HCT116 (cell line): Measurements from ENCODE around the gene TMCC1. TPM values are rescaled to one million over a fixed set of nuclear protein-coding genes. Genes with fewer than 3 reads are reported as not detected.

Source experiments
- ATAC-seq: fragments of 200-7000 bp; cut with Tn5 transposase; 2 replicates; pipeline ENCODE4 v1.9.1; 2020; ENCODE audit warnings: mild to moderate bottlenecking, moderate library complexity
- BruUV-seq: library from RNA; stranded (reverse); fragments of 400-500 nt; replicated peaks from 2 replicates; lab custom pipeline; 2021; lab: Mats Ljungman, UMichigan
- CTCF ChIA-PET: fragments of 300-600 bp; sonication (Branson Sonifier 250); formaldehyde crosslinking; loops from one replicate; lab custom pipeline; 2021; ENCODE audit warnings: antibody characterized with exemption; lab: Charles Lee
- POLR2A ChIA-PET: fragments of 300-600, 350-600 bp; sonication (Branson Sonifier 250); formaldehyde crosslinking; loops from one replicate; lab custom pipeline; 2021; ENCODE audit warnings: antibody characterized with exemption; lab: Charles Lee
- RAD21 ChIA-PET, 2 experiments: fragments of 300-600 bp; sonication (Branson Sonifier 250); formaldehyde crosslinking; loops; one replicate each; lab custom pipeline; 2023; ENCODE audit warnings: low total read pairs in 2 of 2; ENCODE audit not compliant: uncharacterized antibody in 2 of 2, unreplicated experiment in 2 of 2, low non-redundant PET in 1 of 2; lab: Charles Lee
- DNase-seq: peaks from one replicate; pipeline ENCODE4 v3.0.0-alpha.2; 2010; ENCODE audit warnings: low read depth, low spot score
- H2AFZ ChIP-seq: fragments of 200-600 bp; shearing (Covaris generic), sonication (generic); 2 replicates; pipeline ENCODE4 v1.6.1; 2017; ENCODE audit warnings: low read depth, mixed run types, mixed read lengths, antibody characterized with exemption, low read length; ENCODE audit not compliant: poor library complexity, severe bottlenecking
- H3K27ac ChIP-seq: 2 replicates; pipeline ENCODE4 v1.5.1; 2012; ENCODE audit warnings: low read depth, low read length
- H3K27me3 ChIP-seq: fragments of 200-600 bp; sonication (generic); 2 replicates; pipeline ENCODE4 v1.6.1; 2016; ENCODE audit warnings: mixed run types, low read length, mixed read lengths; ENCODE audit not compliant: insufficient read depth
- H3K36me3 ChIP-seq, 2 experiments: fragments of 200-500 bp in 1 of 2; fragments of 200-600 bp in 1 of 2; sonication (Bioruptor generic) in 1 of 2; sonication (generic) in 1 of 2; 2 replicates each; pipeline versions ENCODE4 v1.5.1 to v1.6.1; 2014 to 2016; ENCODE audit warnings: low read length in 2 of 2, inconsistent platforms in 1 of 2, mixed read lengths in 1 of 2, mixed run types in 1 of 2; ENCODE audit not compliant: insufficient read depth in 2 of 2, control insufficient read depth in 1 of 2
- H3K4me1 ChIP-seq, 2 experiments: fragments of 200-600 bp in 1 of 2; sonication (generic) in 1 of 2; 2 replicates each; pipeline versions ENCODE4 v1.5.1 to v1.6.1; 2012 to 2017; ENCODE audit warnings: low read length in 2 of 2, inconsistent platforms in 1 of 2, mild to moderate bottlenecking in 1 of 2, mixed read lengths in 1 of 2, mixed run types in 1 of 2, moderate library complexity in 1 of 2; ENCODE audit not compliant: insufficient read depth in 2 of 2, control insufficient read depth in 1 of 2
- H3K4me2 ChIP-seq: fragments of 200-600 bp; sonication (generic); 2 replicates; pipeline ENCODE4 v1.6.1; 2017; ENCODE audit warnings: mixed run types, low read length, mixed read lengths
- H3K4me3 ChIP-seq, 2 experiments: fragments of 200-600 bp in 1 of 2; sonication (generic) in 1 of 2; replicated peaks in 1 of 2; 2 replicates each; pipeline ENCODE4 v1.5.1; 2011 to 2016; ENCODE audit warnings: low read length in 2 of 2, control low read depth in 1 of 2, low read depth in 1 of 2, mild to moderate bottlenecking in 1 of 2, mixed read lengths in 1 of 2, mixed run types in 1 of 2
- H3K79me2 ChIP-seq: fragments of 200-600 bp; sonication (generic); 2 replicates; pipeline ENCODE4 v1.6.1; 2017; ENCODE audit warnings: mild to moderate bottlenecking, mixed run types, low read length, moderate library complexity, mixed read lengths; ENCODE audit not compliant: insufficient read depth
- H3K9ac ChIP-seq: fragments of 200-600 bp; sonication (generic); 2 replicates; pipeline ENCODE4 v1.6.1; 2016; ENCODE audit warnings: low read length, mixed read lengths
- H3K9me2 ChIP-seq: fragments of 200-600 bp; sonication (generic), shearing (Covaris generic); 2 replicates; pipeline ENCODE4 v1.6.1; 2017; ENCODE audit warnings: mixed run types, mild to moderate bottlenecking, moderate library complexity; ENCODE audit not compliant: insufficient read depth
- H3K9me3 ChIP-seq, 2 experiments: fragments of 200-500 bp in 1 of 2; fragments of 200-600 bp in 1 of 2; sonication (Bioruptor generic) in 1 of 2; sonication (generic) in 1 of 2; 2 replicates each; pipeline ENCODE4 v1.6.1; 2014 to 2017; ENCODE audit warnings: low read length in 2 of 2, mixed read lengths in 2 of 2, inconsistent platforms in 1 of 2, low read depth in 1 of 2, mild to moderate bottlenecking in 1 of 2, mixed run types in 1 of 2, moderate library complexity in 1 of 2; ENCODE audit not compliant: control insufficient read depth in 1 of 2, insufficient read depth in 1 of 2
- H4K20me1 ChIP-seq: fragments of 200-600 bp; sonication (generic), shearing (Covaris generic); 2 replicates; pipeline ENCODE4 v1.6.1; 2017; ENCODE audit warnings: mixed run types, mild to moderate bottlenecking, moderate library complexity; ENCODE audit not compliant: insufficient read depth
- ATF3 ChIP-seq: IDR thresholded peaks from 2 replicates; pipeline ENCODE4 v1.6.1; 2012
- EGR1 ChIP-seq: IDR thresholded peaks from 2 replicates; pipeline ENCODE4 v1.6.1; 2012; ENCODE audit warnings: low read depth
- EZH2 ChIP-seq: fragments of 200-600 bp; sonication (generic); IDR thresholded peaks from 2 replicates; pipeline ENCODE4 v1.6.1; 2017; ENCODE audit warnings: antibody characterized with exemption, mixed run types
- EZH2phosphoT487 ChIP-seq: fragments of 200-600 bp; IDR thresholded peaks from 2 replicates; pipeline ENCODE4 v1.6.1; 2018; ENCODE audit warnings: antibody characterized with exemption, borderline replicate concordance
- FOSL1 ChIP-seq: IDR thresholded peaks from 2 replicates; pipeline ENCODE4 v1.6.1; 2012; ENCODE audit warnings: low read depth
- MAX ChIP-seq: IDR thresholded peaks from 2 replicates; pipeline ENCODE4 v1.6.1; 2012
- POLR2A ChIP-seq: IDR thresholded peaks from 2 replicates; pipeline ENCODE4 v1.7.0; 2011; ENCODE audit warnings: borderline replicate concordance; ENCODE audit not compliant: insufficient read depth, insufficient read length; ENCODE audit errors: extremely low read depth
- RAD21 ChIP-seq: IDR thresholded peaks from 2 replicates; pipeline ENCODE4 v1.6.1; 2012; ENCODE audit warnings: low read depth, mild to moderate bottlenecking
- SP1 ChIP-seq: IDR thresholded peaks from 2 replicates; pipeline ENCODE4 v1.6.1; 2012; ENCODE audit warnings: low read depth
- SRF ChIP-seq: IDR thresholded peaks from 2 replicates; pipeline ENCODE4 v1.6.1; 2012; ENCODE audit warnings: low read depth
- TCF7L2 ChIP-seq: IDR thresholded peaks from 2 replicates; pipeline ENCODE4 v1.7.0; 2011; ENCODE audit warnings: borderline replicate concordance, inconsistent platforms; ENCODE audit not compliant: insufficient read depth, insufficient read length; ENCODE audit errors: extremely low read depth
- YY1 ChIP-seq: IDR thresholded peaks from 2 replicates; pipeline ENCODE4 v1.6.1; 2011; ENCODE audit warnings: low read length, low read depth, moderate library complexity, mild to moderate bottlenecking; ENCODE audit not compliant: insufficient replicate concordance; ENCODE audit errors: extremely low read depth
- ZFX ChIP-seq: fragments of 450-650 bp; IDR thresholded peaks from 2 replicates; pipeline ENCODE4 v1.6.1; 2017
- ZNF274 ChIP-seq: fragments of 200-500 bp; sonication (Bioruptor generic); IDR thresholded peaks from 2 replicates; pipeline ENCODE4 v1.6.1; 2014; ENCODE audit warnings: mild to moderate bottlenecking, low read depth, low read length, inconsistent platforms
- intact Hi-C: fragments of 100-400 bp; cut with micrococcal nuclease; formaldehyde crosslinking; loops from 2 replicates; pipeline ENCODE4 v1.10.0; 2022
- total RNA-seq: library from RNA; stranded (reverse); gene quantifications from one replicate; pipeline ENCODE4 v1.2.1, GENCODE V29; 2021; ENCODE audit not compliant: unreplicated experiment

Gene TMCC1
- total RNA-seq, 1 experiment from 2014 or later = 32.5 TPM

DNA sequence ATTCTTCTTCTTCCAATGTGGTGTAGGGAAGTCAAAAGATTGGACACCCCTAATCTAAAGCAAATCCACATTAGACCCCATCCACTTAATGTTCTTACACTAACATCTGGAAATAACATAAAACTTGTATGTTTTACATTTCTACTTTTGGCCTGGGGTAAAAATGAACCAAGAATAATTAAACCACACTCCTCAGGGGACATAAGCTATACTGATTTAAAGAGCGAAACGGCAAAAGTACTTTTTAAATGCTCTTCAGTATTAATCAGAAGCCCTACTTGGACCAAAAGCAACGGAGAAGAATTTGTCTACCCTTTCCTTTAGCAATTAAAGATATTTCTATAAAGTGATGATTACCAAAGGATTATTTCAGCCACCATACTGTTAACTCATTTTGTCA, 123.9 kb downstream of the TMCC1 start (continued):
- no peak for TF ChIP-seq ZNF274

DNA sequence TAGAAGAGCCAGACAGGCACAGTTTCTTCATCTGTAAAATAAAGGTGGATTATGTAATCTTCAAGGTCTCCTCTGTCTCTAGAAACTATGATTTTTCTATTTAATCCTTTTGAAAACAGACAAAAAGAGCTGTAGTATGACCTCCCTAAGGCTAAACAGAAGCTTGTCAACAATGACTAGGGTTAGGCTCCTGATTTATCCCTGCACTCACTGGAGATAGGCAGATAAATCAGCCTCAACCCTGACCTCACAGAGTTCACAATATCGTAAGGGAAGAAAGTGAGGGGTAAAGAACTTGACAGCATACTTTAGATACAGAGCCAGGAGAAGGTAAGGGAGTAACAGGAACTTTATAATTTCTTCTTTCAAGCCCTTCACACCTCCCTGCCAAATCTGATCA, 124.8 kb downstream of the TMCC1 start:
- CTCF ChIA-PET = no interaction called here
- no peak for DNase-seq

GRCh38 chr3:129766135-129766534, 127.4 kb downstream of the TMCC1 start:
- no peak for ATAC-seq
- Histone ChIP-seq H3K79me2 (no peaks in the 10 kb centered on the region; the same call in 1 of the 2 replicates), H3K4me3 (no peak overlapping the region), H3K27ac (no peak overlapping the region), H3K4me2 (no peak overlapping the region), H3K4me1 (no peaks in the 10 kb centered on the region), H3K36me3 (no peaks in the 10 kb centered on the region), H3K27me3 (no peaks in the 10 kb centered on the region), H3K9me2 (no peaks in the 10 kb centered on the region), H2AFZ (no peak overlapping the region), H4K20me1 (no peaks in the 10 kb centered on the region), H3K9me3 (no peaks in the 10 kb centered on the region), H3K9ac (no peak overlapping the region)
- POLR2A ChIA-PET = no interaction called here
- BruUV-seq = no TSS peak
- TF ChIP-seq FOSL1 (no peak), ZNF274 (no peak), SRF (no peak), ATF3 (no peak), RAD21 (no peak), TCF7L2 (no peak), SP1 (no peak), ZFX (no peak), EZH2phosphoT487 (no peak), POLR2A (no peak), YY1 (no peak), EGR1 (no peak), EZH2 (no peak)
- CTCF ChIA-PET = no interaction called here
- RAD21 ChIA-PET = no interaction called here
- no peak for DNase-seq
- intact Hi-C loops = no loop called here

More for the DNA sequence above, 124.8 kb downstream of the TMCC1 start:
- H2AFZ ChIP-seq = no peak overlapping the region
- no peak overlapping the region for H3K4me3 ChIP-seq
- no peaks in the 10 kb centered on the region for H3K9me3 ChIP-seq
- ChIA-PET RAD21 (no interaction called here), POLR2A (no interaction called here)
- no peaks in the 10 kb centered on the region for H4K20me1 ChIP-seq
- intact Hi-C loops = no loop called here
- no peak overlapping the region for H3K9ac ChIP-seq
- H3K79me2 ChIP-seq = no peaks in the 10 kb centered on the region; the same call in 1 of the 2 replicates
- no peaks in the 10 kb centered on the region for H3K9me2 ChIP-seq
- no peak overlapping the region for H3K4me2 ChIP-seq
- ATAC-seq = no peak
- no peaks in the 10 kb centered on the region for H3K36me3 ChIP-seq
- H3K4me1 ChIP-seq = no peaks in the 10 kb centered on the region
- no TSS peak for BruUV-seq
- no peaks in the 10 kb centered on the region for H3K27me3 ChIP-seq
- TF ChIP-seq ATF3 (no peak), EZH2 (no peak), MAX (no peak), TCF7L2 (no peak)
- H3K27ac ChIP-seq = no peak overlapping the region
